Measurements from ENCODE around the gene SAMD13. TPM values are rescaled to one million over a fixed set of nuclear protein-coding genes. Genes with fewer than 3 reads are reported as not detected.
A peak's percentile ranks its signal among the peaks of the same experiment; 100 is the strongest.

The SAMD13 gene
- total RNA-seq, 1 donor from 2014 or later, result 0.93 TPM

- TF ChIP-seq CTCF (IDR thresholded peaks at IDR 0.05; ENCODE audit: insufficient read depth, low read depth, low read length) (no peak), EZH2 (IDR thresholded peaks at IDR 0.05; ENCODE audit: insufficient read depth, low read length) (no peak)
- FAIRE-seq, result no peak
- no peaks in the 10 kb centered on the region for H3K27me3 ChIP-seq (ENCODE audit: insufficient read depth, low read length)
These were observed 6.8 kb upstream of the SAMD13 start for GRCh38 chr1:84294751-84295150.

GRCh38 chr1:84297546-84298244 is 3.8 kb upstream of the SAMD13 start:
- Histone ChIP-seq H3K9me3 (ENCODE audit: insufficient read depth, low read depth, low read length) (peaks cover 2% of the 10 kb centered on the region), H2AFZ (ENCODE audit: low read depth, low read length) (peak overlapping the region; percentile 97), H3K4me3 (ENCODE audit: insufficient read depth, low read depth, low read length) (peak overlapping the region; percentile 88), H3K27ac (ENCODE audit: low read depth, low read length) (no peak overlapping the region), H3K27me3 (ENCODE audit: insufficient read depth, low read length) (no peaks in the 10 kb centered on the region), H3K79me2 (ENCODE audit: insufficient read depth, low read length) (no peaks in the 10 kb centered on the region), H3K36me3 (ENCODE audit: insufficient read depth, low read length) (no peaks in the 10 kb centered on the region), H4K20me1 (ENCODE audit: insufficient read depth, low read length) (no peaks in the 10 kb centered on the region), H3K9ac (ENCODE audit: low read length) (peak overlapping the region; percentile 89), H3K4me1 (ENCODE audit: insufficient read depth, low read length) (peaks cover 34% of the 10 kb centered on the region), H3K4me2 (ENCODE audit: low read length) (peak overlapping the region; percentile 92)
- no peak for FAIRE-seq
- no peaks in the 10 kb centered on the region for H3K36me3 Mint-ChIP-seq (ENCODE audit: low read depth, unreplicated experiment)
- no peak for DNase-seq (ENCODE audit: low read depth)
- peaks cover 22% of the 10 kb centered on the region for H3K4me1 Mint-ChIP-seq (ENCODE audit: low read depth, unreplicated experiment)
- no peak for TF ChIP-seq EZH2 (IDR thresholded peaks at IDR 0.05; ENCODE audit: insufficient read depth, low read length)
- no peak for TF ChIP-seq CTCF (IDR thresholded peaks at IDR 0.05; ENCODE audit: insufficient read depth, low read depth, low read length)
- H3K27me3 Mint-ChIP-seq (ENCODE audit: low read depth, unreplicated experiment), result no peaks in the 10 kb centered on the region
- H3K9me3 Mint-ChIP-seq (ENCODE audit: unreplicated experiment), result peaks cover 5% of the 10 kb centered on the region
- no peak overlapping the region for H3K27ac Mint-ChIP-seq (ENCODE audit: unreplicated experiment)
- peak overlapping the region; percentile 81 for H3K4me3 Mint-ChIP-seq (ENCODE audit: unreplicated experiment)

More at GRCh38 chr1:84294751-84295150, 6.8 kb upstream of the SAMD13 start:
- peaks cover 12% of the 10 kb centered on the region for H3K4me1 ChIP-seq (ENCODE audit: insufficient read depth, low read length)
- H3K4me2 ChIP-seq (ENCODE audit: low read length), result no peak overlapping the region
- no peaks in the 10 kb centered on the region for H3K79me2 ChIP-seq (ENCODE audit: insufficient read depth, low read length)
- H3K36me3 ChIP-seq (ENCODE audit: insufficient read depth, low read length), result no peaks in the 10 kb centered on the region
- no peak for DNase-seq (ENCODE audit: low read depth)
- H3K4me3 ChIP-seq (ENCODE audit: insufficient read depth, low read depth, low read length), result no peak overlapping the region
- H3K27ac ChIP-seq (ENCODE audit: low read depth, low read length), result no peak overlapping the region
- H4K20me1 ChIP-seq (ENCODE audit: insufficient read depth, low read length), result no peaks in the 10 kb centered on the region
- Mint-ChIP-seq H3K9me3 (ENCODE audit: unreplicated experiment) (peaks cover 11% of the 10 kb centered on the region), H3K4me3 (ENCODE audit: unreplicated experiment) (no peak overlapping the region), H3K27ac (ENCODE audit: unreplicated experiment) (no peak overlapping the region), H3K36me3 (ENCODE audit: low read depth, unreplicated experiment) (no peaks in the 10 kb centered on the region), H3K4me1 (ENCODE audit: low read depth, unreplicated experiment) (peaks cover 10% of the 10 kb centered on the region), H3K27me3 (ENCODE audit: low read depth, unreplicated experiment) (no peaks in the 10 kb centered on the region)
- no peak overlapping the region for H2AFZ ChIP-seq (ENCODE audit: low read depth, low read length)
- peaks cover 5% of the 10 kb centered on the region for H3K9me3 ChIP-seq (ENCODE audit: insufficient read depth, low read depth, low read length)
- no peak overlapping the region for H3K9ac ChIP-seq (ENCODE audit: low read length)

- no peaks in the 10 kb centered on the region for H3K36me3 ChIP-seq (ENCODE audit: insufficient read depth, low read length)
- peak overlapping the region; percentile 92 for H3K4me2 ChIP-seq (ENCODE audit: low read length)
- peak overlapping the region; percentile 86 for H3K27ac ChIP-seq (ENCODE audit: low read depth, low read length)
- H3K9me3 ChIP-seq (ENCODE audit: insufficient read depth, low read depth, low read length), result peaks cover 2% of the 10 kb centered on the region
- H3K79me2 ChIP-seq (ENCODE audit: insufficient read depth, low read length), result no peaks in the 10 kb centered on the region
- H4K20me1 ChIP-seq (ENCODE audit: insufficient read depth, low read length), result no peaks in the 10 kb centered on the region
- Mint-ChIP-seq H3K36me3 (ENCODE audit: low read depth, unreplicated experiment) (no peaks in the 10 kb centered on the region), H3K27ac (ENCODE audit: unreplicated experiment) (no peak overlapping the region), H3K4me1 (ENCODE audit: low read depth, unreplicated experiment) (peaks cover 28% of the 10 kb centered on the region), H3K27me3 (ENCODE audit: low read depth, unreplicated experiment) (no peaks in the 10 kb centered on the region), H3K9me3 (ENCODE audit: unreplicated experiment) (peaks cover 5% of the 10 kb centered on the region), H3K4me3 (ENCODE audit: unreplicated experiment) (peak overlapping the region; percentile 87)
- TF ChIP-seq CTCF (IDR thresholded peaks at IDR 0.05; ENCODE audit: insufficient read depth, low read depth, low read length) (no peak), EZH2 (IDR thresholded peaks at IDR 0.05; ENCODE audit: insufficient read depth, low read length) (no peak)
- peak overlapping the region; percentile 97 for H2AFZ ChIP-seq (ENCODE audit: low read depth, low read length)
- H3K4me3 ChIP-seq (ENCODE audit: insufficient read depth, low read depth, low read length), result peak overlapping the region; percentile 88
- no peaks in the 10 kb centered on the region for H3K27me3 ChIP-seq (ENCODE audit: insufficient read depth, low read length)
- DNase-seq (ENCODE audit: low read depth), result no peak
- H3K9ac ChIP-seq (ENCODE audit: low read length), result peak overlapping the region; percentile 89
- peaks cover 35% of the 10 kb centered on the region for H3K4me1 ChIP-seq (ENCODE audit: insufficient read depth, low read length)
- no peak for FAIRE-seq
These were observed 3.2 kb upstream of the SAMD13 start for GRCh38 chr1:84298328-84298683.
